HCT116 (cell line): ENCODE measurements around the gene HOXD10. TPM values are rescaled to one million over a fixed set of nuclear protein-coding genes. Genes with fewer than 3 reads are reported as not detected.
A peak's percentile ranks its signal among the peaks of the same experiment; 100 is the strongest.

Experiments
- ATAC-seq: fragments of 200-7000 bp; cut with Tn5 transposase; 2 replicates; pipeline ENCODE4 v1.9.1; 2020; ENCODE audit warnings: mild to moderate bottlenecking, moderate library complexity
- BruUV-seq: library from RNA; stranded (reverse); fragments of 400-500 nt; replicated peaks from 2 replicates; lab custom pipeline; 2021; lab: Mats Ljungman, UMichigan
- CTCF ChIA-PET: fragments of 300-600 bp; sonication (Branson Sonifier 250); formaldehyde crosslinking; loops from one replicate; lab custom pipeline; 2021; ENCODE audit warnings: antibody characterized with exemption; lab: Charles Lee
- POLR2A ChIA-PET: fragments of 300-600, 350-600 bp; sonication (Branson Sonifier 250); formaldehyde crosslinking; loops from one replicate; lab custom pipeline; 2021; ENCODE audit warnings: antibody characterized with exemption; lab: Charles Lee
- RAD21 ChIA-PET, 2 experiments: fragments of 300-600 bp; sonication (Branson Sonifier 250); formaldehyde crosslinking; loops; one replicate each; lab custom pipeline; 2023; ENCODE audit warnings: low total read pairs in 2 of 2; ENCODE audit not compliant: uncharacterized antibody in 2 of 2, unreplicated experiment in 2 of 2, low non-redundant PET in 1 of 2; lab: Charles Lee
- DNase-seq: peaks from one replicate; pipeline ENCODE4 v3.0.0-alpha.2; 2010; ENCODE audit warnings: low read depth, low spot score
- H2AFZ ChIP-seq: fragments of 200-600 bp; shearing (Covaris generic), sonication (generic); 2 replicates; pipeline ENCODE4 v1.6.1; 2017; ENCODE audit warnings: low read depth, mixed run types, mixed read lengths, antibody characterized with exemption, low read length; ENCODE audit not compliant: poor library complexity, severe bottlenecking
- H3K27ac ChIP-seq: 2 replicates; pipeline ENCODE4 v1.5.1; 2012; ENCODE audit warnings: low read depth, low read length
- H3K27me3 ChIP-seq: fragments of 200-600 bp; sonication (generic); 2 replicates; pipeline ENCODE4 v1.6.1; 2016; ENCODE audit warnings: mixed run types, low read length, mixed read lengths; ENCODE audit not compliant: insufficient read depth
- H3K36me3 ChIP-seq, 2 experiments: fragments of 200-500 bp in 1 of 2; fragments of 200-600 bp in 1 of 2; sonication (Bioruptor generic) in 1 of 2; sonication (generic) in 1 of 2; 2 replicates each; pipeline versions ENCODE4 v1.5.1 to v1.6.1; 2014 to 2016; ENCODE audit warnings: low read length in 2 of 2, inconsistent platforms in 1 of 2, mixed read lengths in 1 of 2, mixed run types in 1 of 2; ENCODE audit not compliant: insufficient read depth in 2 of 2, control insufficient read depth in 1 of 2
- H3K4me1 ChIP-seq, 2 experiments: fragments of 200-600 bp in 1 of 2; sonication (generic) in 1 of 2; 2 replicates each; pipeline versions ENCODE4 v1.5.1 to v1.6.1; 2012 to 2017; ENCODE audit warnings: low read length in 2 of 2, inconsistent platforms in 1 of 2, mild to moderate bottlenecking in 1 of 2, mixed read lengths in 1 of 2, mixed run types in 1 of 2, moderate library complexity in 1 of 2; ENCODE audit not compliant: insufficient read depth in 2 of 2, control insufficient read depth in 1 of 2
- H3K4me2 ChIP-seq: fragments of 200-600 bp; sonication (generic); 2 replicates; pipeline ENCODE4 v1.6.1; 2017; ENCODE audit warnings: mixed run types, low read length, mixed read lengths
- H3K4me3 ChIP-seq, 2 experiments: fragments of 200-600 bp in 1 of 2; sonication (generic) in 1 of 2; replicated peaks in 1 of 2; 2 replicates each; pipeline ENCODE4 v1.5.1; 2011 to 2016; ENCODE audit warnings: low read length in 2 of 2, control low read depth in 1 of 2, low read depth in 1 of 2, mild to moderate bottlenecking in 1 of 2, mixed read lengths in 1 of 2, mixed run types in 1 of 2
- H3K79me2 ChIP-seq: fragments of 200-600 bp; sonication (generic); 2 replicates; pipeline ENCODE4 v1.6.1; 2017; ENCODE audit warnings: mild to moderate bottlenecking, mixed run types, low read length, moderate library complexity, mixed read lengths; ENCODE audit not compliant: insufficient read depth
- H3K9ac ChIP-seq: fragments of 200-600 bp; sonication (generic); 2 replicates; pipeline ENCODE4 v1.6.1; 2016; ENCODE audit warnings: low read length, mixed read lengths
- H3K9me2 ChIP-seq: fragments of 200-600 bp; sonication (generic), shearing (Covaris generic); 2 replicates; pipeline ENCODE4 v1.6.1; 2017; ENCODE audit warnings: mixed run types, mild to moderate bottlenecking, moderate library complexity; ENCODE audit not compliant: insufficient read depth
- H3K9me3 ChIP-seq, 2 experiments: fragments of 200-500 bp in 1 of 2; fragments of 200-600 bp in 1 of 2; sonication (Bioruptor generic) in 1 of 2; sonication (generic) in 1 of 2; 2 replicates each; pipeline ENCODE4 v1.6.1; 2014 to 2017; ENCODE audit warnings: low read length in 2 of 2, mixed read lengths in 2 of 2, inconsistent platforms in 1 of 2, low read depth in 1 of 2, mild to moderate bottlenecking in 1 of 2, mixed run types in 1 of 2, moderate library complexity in 1 of 2; ENCODE audit not compliant: control insufficient read depth in 1 of 2, insufficient read depth in 1 of 2
- H4K20me1 ChIP-seq: fragments of 200-600 bp; sonication (generic), shearing (Covaris generic); 2 replicates; pipeline ENCODE4 v1.6.1; 2017; ENCODE audit warnings: mixed run types, mild to moderate bottlenecking, moderate library complexity; ENCODE audit not compliant: insufficient read depth
- CBX3 ChIP-seq: IDR thresholded peaks from 2 replicates; pipeline ENCODE4 v1.6.1; 2012; ENCODE audit warnings: low read depth
- POLR2A ChIP-seq: IDR thresholded peaks from 2 replicates; pipeline ENCODE4 v1.7.0; 2011; ENCODE audit warnings: borderline replicate concordance; ENCODE audit not compliant: insufficient read depth, insufficient read length; ENCODE audit errors: extremely low read depth
- SP1 ChIP-seq: IDR thresholded peaks from 2 replicates; pipeline ENCODE4 v1.6.1; 2012; ENCODE audit warnings: low read depth
- ZFX ChIP-seq: fragments of 450-650 bp; IDR thresholded peaks from 2 replicates; pipeline ENCODE4 v1.6.1; 2017
- intact Hi-C: fragments of 100-400 bp; cut with micrococcal nuclease; formaldehyde crosslinking; loops from 2 replicates; pipeline ENCODE4 v1.10.0; 2022
- total RNA-seq: library from RNA; stranded (reverse); gene quantifications from one replicate; pipeline ENCODE4 v1.2.1, GENCODE V29; 2021; ENCODE audit not compliant: unreplicated experiment
- TF ChIP-seq, protein P1 (sequence below): IDR thresholded peaks from 2 replicates; pipeline ENCODE4 v1.6.1; 2012
- TF ChIP-seq, protein P2 (sequence below): IDR thresholded peaks from 2 replicates; pipeline ENCODE4 v1.6.1; 2012; ENCODE audit warnings: low read depth

HOXD10 gene
- total RNA-seq, 1 experiment from 2014 or later: not detected

DNA sequence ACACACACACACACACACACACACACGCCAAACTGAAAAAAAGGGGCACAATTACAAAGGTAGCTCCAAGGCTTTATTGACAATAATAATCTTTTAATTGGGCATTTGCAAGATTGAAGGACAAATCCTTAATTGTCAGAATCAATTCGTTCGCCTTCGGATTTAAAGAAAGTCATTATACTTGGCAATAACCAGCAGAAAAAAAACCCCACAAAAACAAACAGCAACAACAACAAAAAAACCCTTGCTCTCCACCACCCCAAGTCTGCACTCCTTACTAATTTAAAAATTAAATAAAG is 11.1 kb downstream of the HOXD10 start:
- H3K36me3 ChIP-seq: no peaks in the 10 kb centered on the region
- BruUV-seq: no TSS peak
- no peak for DNase-seq
- POLR2A ChIA-PET: interaction anchor here (0.7 to 1.9 kb wide), 5 partner anchors 41 to 1035 kb away, joined by 3 to 5 read pairs (median 4); no protein-coding TSS in a partner anchor
- peaks cover 6 to 17% of the 10 kb centered on the region in 2 experiments; a peak in 3 of 4 replicates for H3K4me1 ChIP-seq
- no peaks in the 10 kb centered on the region for H3K9me2 ChIP-seq
- H3K27me3 ChIP-seq: no peaks in the 10 kb centered on the region
- peak overlapping the region; percentile 70 for H2AFZ ChIP-seq
- no peaks in the 10 kb centered on the region for H3K79me2 ChIP-seq
- H4K20me1 ChIP-seq: no peaks in the 10 kb centered on the region
- intact Hi-C loops: loop anchor here (1.0 to 5.0 kb wide), 7 partner anchors 511 to 1630 kb away; no protein-coding TSS in a partner anchor
- TF ChIP-seq, protein P1, sequence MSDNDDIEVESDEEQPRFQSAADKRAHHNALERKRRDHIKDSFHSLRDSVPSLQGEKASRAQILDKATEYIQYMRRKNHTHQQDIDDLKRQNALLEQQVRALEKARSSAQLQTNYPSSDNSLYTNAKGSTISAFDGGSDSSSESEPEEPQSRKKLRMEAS: no peak
- TF ChIP-seq SP1: no peak
- TF ChIP-seq ZFX: no peak
- no peak for TF ChIP-seq POLR2A
- TF ChIP-seq CBX3: no peak
- TF ChIP-seq, protein P2, sequence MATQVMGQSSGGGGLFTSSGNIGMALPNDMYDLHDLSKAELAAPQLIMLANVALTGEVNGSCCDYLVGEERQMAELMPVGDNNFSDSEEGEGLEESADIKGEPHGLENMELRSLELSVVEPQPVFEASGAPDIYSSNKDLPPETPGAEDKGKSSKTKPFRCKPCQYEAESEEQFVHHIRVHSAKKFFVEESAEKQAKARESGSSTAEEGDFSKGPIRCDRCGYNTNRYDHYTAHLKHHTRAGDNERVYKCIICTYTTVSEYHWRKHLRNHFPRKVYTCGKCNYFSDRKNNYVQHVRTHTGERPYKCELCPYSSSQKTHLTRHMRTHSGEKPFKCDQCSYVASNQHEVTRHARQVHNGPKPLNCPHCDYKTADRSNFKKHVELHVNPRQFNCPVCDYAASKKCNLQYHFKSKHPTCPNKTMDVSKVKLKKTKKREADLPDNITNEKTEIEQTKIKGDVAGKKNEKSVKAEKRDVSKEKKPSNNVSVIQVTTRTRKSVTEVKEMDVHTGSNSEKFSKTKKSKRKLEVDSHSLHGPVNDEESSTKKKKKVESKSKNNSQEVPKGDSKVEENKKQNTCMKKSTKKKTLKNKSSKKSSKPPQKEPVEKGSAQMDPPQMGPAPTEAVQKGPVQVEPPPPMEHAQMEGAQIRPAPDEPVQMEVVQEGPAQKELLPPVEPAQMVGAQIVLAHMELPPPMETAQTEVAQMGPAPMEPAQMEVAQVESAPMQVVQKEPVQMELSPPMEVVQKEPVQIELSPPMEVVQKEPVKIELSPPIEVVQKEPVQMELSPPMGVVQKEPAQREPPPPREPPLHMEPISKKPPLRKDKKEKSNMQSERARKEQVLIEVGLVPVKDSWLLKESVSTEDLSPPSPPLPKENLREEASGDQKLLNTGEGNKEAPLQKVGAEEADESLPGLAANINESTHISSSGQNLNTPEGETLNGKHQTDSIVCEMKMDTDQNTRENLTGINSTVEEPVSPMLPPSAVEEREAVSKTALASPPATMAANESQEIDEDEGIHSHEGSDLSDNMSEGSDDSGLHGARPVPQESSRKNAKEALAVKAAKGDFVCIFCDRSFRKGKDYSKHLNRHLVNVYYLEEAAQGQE: no peak
- TF ChIP-seq, all 23 proteins: peak for 0
- no peak overlapping the region for H3K9ac ChIP-seq
- no peaks in the 10 kb centered on the region for H3K9me3 ChIP-seq
- ChIA-PET RAD21 (interaction anchor here in 1 of 2 experiments (0.6 to 1.5 kb wide), 2 partner anchors 327 to 1013 kb away, joined by 3 read pairs; no protein-coding TSS in a partner anchor), CTCF (interaction anchor here (0.8 to 3.9 kb wide), 22 partner anchors 9 to 1036 kb away, joined by 3 to 36 read pairs (median 7); no protein-coding TSS in a partner anchor)
- no peak for ATAC-seq
- H3K4me2 ChIP-seq: peak overlapping the region; percentile 51; the same call in 1 of the 2 replicates
- no peak overlapping the region for H3K27ac ChIP-seq
- no peak overlapping the region for H3K4me3 ChIP-seq
